CD8-positive, alpha-beta memory T cell (primary cell): ENCODE results near the gene JKAMP. TPM values are rescaled to one million over a fixed set of nuclear protein-coding genes. Genes with fewer than 3 reads are reported as not detected.
A peak's percentile ranks its signal among the peaks of the same experiment; 100 is the strongest.

Source experiments
- CTCF ChIA-PET: fragments of 350-600 bp; sonication (Branson Sonifier 250); formaldehyde crosslinking; loops from one replicate; lab custom pipeline; 2021; ENCODE audit warnings: antibody characterized with exemption; lab: Charles Lee
- POLR2A ChIA-PET: fragments of 350-600 bp; sonication (Branson Sonifier 250); formaldehyde crosslinking; loops from one replicate; lab custom pipeline; 2021; ENCODE audit warnings: antibody characterized with exemption; lab: Charles Lee
- DNase-seq, 5 donors: peaks; one replicate each; pipeline versions ENCODE4 v3.0.0 to v3.0.0-alpha.2; 2020 to 2022; ENCODE audit warnings: mixed read lengths in 1 of 5
- H3K27ac ChIP-seq: one replicate; pipeline ENCODE4 v1.7.0; 2013; ENCODE audit warnings: low read depth, mild to moderate bottlenecking, low read length, moderate library complexity
- H3K27me3 ChIP-seq: 2 replicates; pipeline ENCODE4 v1.7.0; 2013; ENCODE audit warnings: low read length, mild to moderate bottlenecking; ENCODE audit not compliant: insufficient read depth, poor library complexity, severe bottlenecking
- H3K36me3 ChIP-seq: 2 replicates; pipeline ENCODE4 v1.7.0; 2013; ENCODE audit warnings: mild to moderate bottlenecking, low read length, moderate library complexity; ENCODE audit not compliant: insufficient read depth
- H3K4me1 ChIP-seq: 2 replicates; pipeline ENCODE4 v1.7.0; 2013; ENCODE audit warnings: mild to moderate bottlenecking, low read length, moderate library complexity; ENCODE audit not compliant: insufficient read depth
- H3K4me3 ChIP-seq: 2 replicates; pipeline ENCODE4 v1.7.0; 2013; ENCODE audit warnings: mild to moderate bottlenecking, low read length
- H3K9me3 ChIP-seq: 2 replicates; pipeline ENCODE4 v1.7.0; 2013; ENCODE audit warnings: mild to moderate bottlenecking, low read length
- H3K27ac Mint-ChIP-seq, 8 donors: one replicate each; pipeline ENCODE4 v1.8.0; 2020 to 2021; ENCODE audit warnings: mixed read lengths in 8 of 8, mild to moderate bottlenecking in 6 of 8, inconsistent platforms in 3 of 8, moderate library complexity in 3 of 8
- H3K27me3 Mint-ChIP-seq, 2 donors: one replicate each; pipeline ENCODE4 v1.8.0; 2020 to 2021; ENCODE audit warnings: mixed read lengths in 2 of 2, mild to moderate bottlenecking in 1 of 2, moderate library complexity in 1 of 2
- H3K36me3 Mint-ChIP-seq, 3 donors: one replicate each; pipeline ENCODE4 v1.8.0; 2020 to 2021; ENCODE audit warnings: mixed read lengths in 3 of 3, inconsistent platforms in 1 of 3, mild to moderate bottlenecking in 1 of 3
- H3K4me1 Mint-ChIP-seq, 3 donors: one replicate each; pipeline ENCODE4 v1.8.0; 2020 to 2021; ENCODE audit warnings: mixed read lengths in 3 of 3, inconsistent platforms in 1 of 3, mild to moderate bottlenecking in 1 of 3
- H3K4me3 Mint-ChIP-seq, 7 donors: one replicate each; pipeline ENCODE4 v1.8.0; 2020 to 2021; ENCODE audit warnings: mixed read lengths in 7 of 7, mild to moderate bottlenecking in 6 of 7, moderate library complexity in 4 of 7, inconsistent platforms in 2 of 7
- H3K9me3 Mint-ChIP-seq, 5 donors: one replicate each; pipeline ENCODE4 v1.8.0; 2020 to 2022; ENCODE audit warnings: mixed read lengths in 5 of 5, mild to moderate bottlenecking in 3 of 5, moderate library complexity in 2 of 5, inconsistent platforms in 1 of 5
- polyA plus RNA-seq: library from polyadenylated mRNA; unstranded; fragments of 300-500 nt; fragmentation: Illumina TruSeq; gene quantifications from one replicate; pipeline ENCODE4 v1.2.3, GENCODE V29; 2021
- total RNA-seq, 2 experiments: library from RNA; stranded (reverse); gene quantifications; one replicate each; pipeline ENCODE4 v1.2.3, GENCODE V29; 2021

The JKAMP gene
- total and polyA plus RNA-seq, 3 experiments from 2014 or later: 22.3 to 57.0 (median 30.4) TPM

GRCh38 chr14:59481871-59482540, 2.3 kb upstream of the JKAMP start:
- no peaks in the 10 kb centered on the region for H3K27me3 Mint-ChIP-seq
- Histone ChIP-seq H3K36me3 (no peaks in the 10 kb centered on the region), H3K27ac (no peak overlapping the region), H3K4me1 (peaks cover 50% of the 10 kb centered on the region), H3K27me3 (no peaks in the 10 kb centered on the region), H3K4me3 (no peak overlapping the region), H3K9me3 (no peaks in the 10 kb centered on the region)
- DNase-seq: no peak
- CTCF ChIA-PET: interaction anchor here (2.3 kb wide), 1 partner anchor 17 kb away, joined by 15 read pairs; the partner anchor contains the start of gene GPR135
- peaks cover 66 to 77% (median 71%) of the 10 kb centered on the region in 3 donors for H3K4me1 Mint-ChIP-seq
- no peaks in the 10 kb centered on the region for H3K9me3 Mint-ChIP-seq
- POLR2A ChIA-PET: no interaction called here
- H3K27ac Mint-ChIP-seq: peak overlapping the region in 5 of 8 donors; percentile 18 to 90 (median 69)
- peak overlapping the region; percentile 96 to 99 (median 98) for H3K4me3 Mint-ChIP-seq
- H3K36me3 Mint-ChIP-seq: peaks cover 0 to 19% (median 0%) of the 10 kb centered on the region in 3 donors

GRCh38 chr14:59482541-59483331, 1.6 kb upstream of the JKAMP start:
- H3K4me3 ChIP-seq: peak overlapping the region; percentile 87
- Mint-ChIP-seq H3K27ac (peak overlapping the region in 7 of 8 donors; percentile 34 to 95 (median 87)), H3K4me1 (peaks cover 67 to 77% (median 73%) of the 10 kb centered on the region in 3 donors), H3K9me3 (no peaks in the 10 kb centered on the region), H3K27me3 (no peaks in the 10 kb centered on the region), H3K36me3 (peaks cover 0 to 19% (median 2%) of the 10 kb centered on the region in 3 donors), H3K4me3 (peak overlapping the region; percentile 96 to 99 (median 98))
- no peak for DNase-seq
- H3K27me3 ChIP-seq: no peaks in the 10 kb centered on the region
- peaks cover 50% of the 10 kb centered on the region for H3K4me1 ChIP-seq
- no peaks in the 10 kb centered on the region for H3K9me3 ChIP-seq
- ChIA-PET CTCF (interaction anchor here (1.1 to 2.3 kb wide), 4 partner anchors 9 to 293 kb away, joined by 3 to 15 read pairs (median 4); partner anchors contain the start of gene GPR135), POLR2A (interaction anchor here (1.9 to 2.0 kb wide), 2 partner anchors 18 to 294 kb away, joined by 4 to 24 read pairs; partner anchors contain the start of genes DAAM1 and GPR135)
- no peaks in the 10 kb centered on the region for H3K36me3 ChIP-seq
- H3K27ac ChIP-seq: peak overlapping the region; percentile 91

- POLR2A ChIA-PET: interaction anchor here (1.0 to 2.0 kb wide), 4 partner anchors 18 to 765 kb away, joined by 3 to 24 read pairs (median 8); partner anchors contain the start of genes DAAM1, GPR135 and PPM1A
- Histone ChIP-seq H3K27ac (peak overlapping the region; percentile 91), H3K4me3 (peak overlapping the region; percentile 87), H3K4me1 (peaks cover 50% of the 10 kb centered on the region), H3K9me3 (no peaks in the 10 kb centered on the region), H3K36me3 (no peaks in the 10 kb centered on the region), H3K27me3 (no peaks in the 10 kb centered on the region)
- Mint-ChIP-seq H3K27me3 (no peaks in the 10 kb centered on the region), H3K27ac (peak overlapping the region; percentile 50 to 95 (median 89)), H3K9me3 (no peaks in the 10 kb centered on the region), H3K36me3 (peaks cover 0 to 23% (median 2%) of the 10 kb centered on the region in 3 donors), H3K4me1 (peaks cover 68 to 84% (median 77%) of the 10 kb centered on the region in 3 donors), H3K4me3 (peak overlapping the region; percentile 96 to 99 (median 98))
- no peak for DNase-seq
- CTCF ChIA-PET: interaction anchor here (1.1 to 2.3 kb wide), 7 partner anchors 9 to 294 kb away, joined by 3 to 15 read pairs (median 4); partner anchors contain the start of genes CCDC175 and GPR135
Measured at GRCh38 chr14:59483363-59483762, 954 bp upstream of the JKAMP start.

GRCh38 chr14:59484639-59485175, 390 bp downstream of the JKAMP start:
- H3K36me3 ChIP-seq: peaks cover 8% of the 10 kb centered on the region
- peak overlapping the region; percentile 88 to 97 (median 95) for H3K27ac Mint-ChIP-seq
- peaks cover 0 to 30% (median 11%) of the 10 kb centered on the region in 3 donors for H3K36me3 Mint-ChIP-seq
- no peak for DNase-seq
- no peaks in the 10 kb centered on the region for H3K9me3 ChIP-seq
- H3K4me1 Mint-ChIP-seq: peaks cover 71 to 84% (median 81%) of the 10 kb centered on the region in 3 donors
- peak overlapping the region; percentile 87 for H3K4me3 ChIP-seq
- H3K27ac ChIP-seq: peak overlapping the region; percentile 91
- ChIA-PET POLR2A (interaction anchor here (0.9 to 2.0 kb wide), 5 partner anchors 11 to 1240 kb away, joined by 3 to 24 read pairs (median 4); partner anchors contain the start of genes DAAM1, GPR135, PPM1A and PSMA3), CTCF (interaction anchor here (1.2 to 2.3 kb wide), 5 partner anchors 12 to 847 kb away, joined by 3 to 15 read pairs (median 5); partner anchors contain the start of genes CCDC175 and GPR135)
- no peaks in the 10 kb centered on the region for H3K9me3 Mint-ChIP-seq
- H3K4me1 ChIP-seq: peaks cover 55% of the 10 kb centered on the region
- no peaks in the 10 kb centered on the region for H3K27me3 ChIP-seq
- H3K4me3 Mint-ChIP-seq: peak overlapping the region; percentile 96 to 99 (median 98)
- H3K27me3 Mint-ChIP-seq: no peaks in the 10 kb centered on the region

- Histone ChIP-seq H3K36me3 (peaks cover 17% of the 10 kb centered on the region), H3K27ac (no peak overlapping the region), H3K9me3 (no peaks in the 10 kb centered on the region), H3K27me3 (no peaks in the 10 kb centered on the region), H3K4me3 (no peak overlapping the region), H3K4me1 (peaks cover 13% of the 10 kb centered on the region)
- no peak for DNase-seq
- Mint-ChIP-seq H3K27me3 (no peaks in the 10 kb centered on the region), H3K4me3 (no peak overlapping the region), H3K9me3 (no peaks in the 10 kb centered on the region), H3K4me1 (peaks cover 40 to 66% (median 64%) of the 10 kb centered on the region in 3 donors), H3K27ac (peak overlapping the region in 3 of 8 donors; percentile 15 to 47 (median 44)), H3K36me3 (peaks cover 5 to 77% (median 29%) of the 10 kb centered on the region in 3 donors)
- CTCF ChIA-PET: no interaction called here
- POLR2A ChIA-PET: no interaction called here
Measured at GRCh38 chr14:59490756-59491155, 6.4 kb downstream of the JKAMP start.

GRCh38 chr14:59492384-59492783, 8.1 kb downstream of the JKAMP start:
- H3K27me3 ChIP-seq: no peaks in the 10 kb centered on the region
- no peak overlapping the region for H3K4me3 ChIP-seq
- H3K9me3 ChIP-seq: no peaks in the 10 kb centered on the region
- H3K27ac ChIP-seq: no peak overlapping the region
- H3K36me3 ChIP-seq: peaks cover 17% of the 10 kb centered on the region
- ChIA-PET CTCF (interaction anchor here (0.9 kb wide), 1 partner anchor 9 kb away, joined by 4 read pairs; no protein-coding TSS in a partner anchor), POLR2A (no interaction called here)
- peaks cover 5% of the 10 kb centered on the region for H3K4me1 ChIP-seq
- H3K27me3 Mint-ChIP-seq: no peaks in the 10 kb centered on the region
- H3K4me1 Mint-ChIP-seq: peaks cover 37 to 62% (median 58%) of the 10 kb centered on the region in 3 donors
- H3K36me3 Mint-ChIP-seq: peaks cover 5 to 86% (median 34%) of the 10 kb centered on the region in 3 donors
- no peak overlapping the region for H3K4me3 Mint-ChIP-seq
- DNase-seq: no peak
- peak overlapping the region in 1 of 8 donors; percentile 17 for H3K27ac Mint-ChIP-seq
- no peaks in the 10 kb centered on the region for H3K9me3 Mint-ChIP-seq

GRCh38 chr14:59500732-59501131, 16.4 kb downstream of the JKAMP start:
- Histone ChIP-seq H3K4me1 (peaks cover 6% of the 10 kb centered on the region), H3K4me3 (no peak overlapping the region), H3K27me3 (no peaks in the 10 kb centered on the region), H3K27ac (no peak overlapping the region), H3K9me3 (no peaks in the 10 kb centered on the region), H3K36me3 (no peaks in the 10 kb centered on the region)
- CTCF ChIA-PET: interaction anchor here (0.8 to 1.3 kb wide), 2 partner anchors 17 to 76 kb away, joined by 3 read pairs; partner anchors contain the start of genes CCDC175, JKAMP and L3HYPDH
- peaks cover 0 to 47% (median 8%) of the 10 kb centered on the region in 3 donors for H3K36me3 Mint-ChIP-seq
- no peaks in the 10 kb centered on the region for H3K9me3 Mint-ChIP-seq
- DNase-seq: no peak
- no peaks in the 10 kb centered on the region for H3K27me3 Mint-ChIP-seq
- H3K4me1 Mint-ChIP-seq: peaks cover 29 to 44% (median 31%) of the 10 kb centered on the region in 3 donors
- peak overlapping the region in 1 of 8 donors; percentile 81 for H3K27ac Mint-ChIP-seq
- H3K4me3 Mint-ChIP-seq: no peak overlapping the region
- POLR2A ChIA-PET: no interaction called here
